Spleen (tissue), 11 donors: Measurements from ENCODE around the gene YTHDF1. TPM values are rescaled to one million over a fixed set of nuclear protein-coding genes. Genes with fewer than 3 reads are reported as not detected.

ENCODE experiments used
- DNase-seq: peaks from one replicate; pipeline ENCODE4 v3.0.0-alpha.2; 2020
- H3K27ac ChIP-seq, 8 donors: fragments of 200-600 bp; sonication (generic) in 7 of 8; 1 replicate in 4 of 8; 2 replicates in 4 of 8; pipeline versions ENCODE4 v1.5.0 to v1.8.0; 2016 to 2021; ENCODE audit warnings: inconsistent platforms in 4 of 8, mild to moderate bottlenecking in 4 of 8, moderate library complexity in 1 of 8
- H3K27me3 ChIP-seq, 7 donors: fragments of 200-600 bp; sonication (generic) in 6 of 7; replicated peaks in 1 of 7; 1 replicate in 4 of 7; 2 replicates in 3 of 7; pipeline versions ENCODE4 v1.5.0 to v1.8.0; 2016 to 2021; ENCODE audit warnings: inconsistent platforms in 3 of 7, mild to moderate bottlenecking in 1 of 7
- H3K36me3 ChIP-seq, 6 donors: fragments of 200-600 bp; sonication (generic) in 5 of 6; 1 replicate in 4 of 6; 2 replicates in 2 of 6; pipeline versions ENCODE4 v1.5.0 to v1.8.0; 2016 to 2021; ENCODE audit warnings: inconsistent platforms in 2 of 6
- H3K4me1 ChIP-seq, 6 donors: fragments of 200-600 bp; sonication (generic) in 5 of 6; 1 replicate in 3 of 6; 2 replicates in 3 of 6; pipeline versions ENCODE4 v1.5.0 to v1.8.0; 2016 to 2021; ENCODE audit warnings: inconsistent platforms in 3 of 6
- H3K4me3 ChIP-seq, 8 donors: fragments of 200-600 bp; sonication (generic) in 7 of 8; 1 replicate in 4 of 8; 2 replicates in 4 of 8; pipeline versions ENCODE4 v1.5.0 to v1.8.0; 2016 to 2021; ENCODE audit warnings: inconsistent platforms in 4 of 8, mild to moderate bottlenecking in 4 of 8, moderate library complexity in 2 of 8
- H3K9me3 ChIP-seq, 8 donors: fragments of 200-600 bp; sonication (generic) in 7 of 8; 1 replicate in 4 of 8; 2 replicates in 4 of 8; pipeline versions ENCODE4 v1.5.0 to v1.8.0; 2016 to 2021; ENCODE audit warnings: inconsistent platforms in 4 of 8
- CTCF ChIP-seq, 11 experiments: fragments of 200-600 bp in 7 of 11; fragments of 450-650 bp in 4 of 11; sonication (generic) in 4 of 11; IDR thresholded peaks in 8 of 11; conservative IDR thresholded peaks in 3 of 11; 1 replicate in 7 of 11; 2 replicates in 4 of 11; pipeline versions ENCODE4 v1.4.0 to v1.8.0; 2016 to 2021; ENCODE audit warnings: antibody characterized with exemption in 11 of 11, inconsistent platforms in 4 of 11, mild to moderate bottlenecking in 1 of 11
- POLR2A ChIP-seq, 3 donors: fragments of 450-650 bp; IDR thresholded peaks; one replicate each; pipeline ENCODE4 v1.5.1; 2017; ENCODE audit warnings: antibody characterized with exemption in 3 of 3, mild to moderate bottlenecking in 1 of 3
- POLR2AphosphoS5 ChIP-seq, 3 donors: sonication (generic); formaldehyde crosslinking; IDR thresholded peaks; one replicate each; pipeline ENCODE4 v1.5.1; 2017; ENCODE audit warnings: antibody characterized with exemption in 3 of 3
- WGBS, 5 donors: extraction: QIAGEN DNeasy Blood & Tissue Kit in 3 of 5; methylation state at CpG; one replicate each; pipeline versions ENCODE4 v1.1.5 to v1.1.7; 2013 to 2018; 5-methylcytosine and 5-hydroxymethylcytosine counted together
- intact Hi-C: fragments of 100-400 bp; cut with DNase I; formaldehyde crosslinking; loops from one replicate; pipeline ENCODE4 v1.15.0; 2023; ENCODE audit warnings: low total_unique reads
- polyA plus RNA-seq, 3 donors: library from polyadenylated mRNA; stranded (reverse); fragments of 200-250 nt; gene quantifications; one replicate each; pipeline ENCODE4 v1.2.1, GENCODE V29; 2013
- total RNA-seq, 7 donors: library from RNA; depleted of rRNA in 3 of 7; stranded (reverse); fragments of >200 nt in 3 of 7; fragmentation: NEBNext Ultra II Directional in 4 of 7; extraction: Animal tissue kit (Norgen Biotek cat#: 25700) in 4 of 7; gene quantifications; one replicate each; pipeline versions ENCODE4 v1.1.0 to v1.2.1, GENCODE V29; 2016 to 2021
- donor health status: healthy with polysubstance abuse.
- donor health status: DM: no; HTN: no; CAD: no; lungs with moderate emphysema.
- donor health status: DM: no; HTN: no; CAD: no.
- donor health status: Bipolar disorder and iron deficiency.
- donor health status: healthy.
- donor health status: DM: no; HTN: no; CAD: no.
- donor health status: DM: yes; HTN: yes; CAD: no.

YTHDF1 gene
- total and polyA plus RNA-seq, 10 donors = 18.8 to 41.6 (median 33.0) TPM

- Histone ChIP-seq H3K4me3 (no peak overlapping the region), H3K4me1 (peaks cover 0 to 3% (median 0%) of the 10 kb centered on the region in 6 donors), H3K36me3 (no peaks in the 10 kb centered on the region), H3K27ac (no peak overlapping the region), H3K9me3 (no peaks in the 10 kb centered on the region), H3K27me3 (peaks cover 0 to 93% (median 31%) of the 10 kb centered on the region in 7 donors)
- TF ChIP-seq POLR2AphosphoS5 (IDR thresholded peaks at IDR 0.05) = no peak
- no peak for TF ChIP-seq CTCF (IDR thresholded peaks at IDR 0.05 in 8 of 11, conservative IDR thresholded peaks at IDR 0.05 in 3 of 11)
- intact Hi-C loops = no loop called here
- WGBS, 5 donors = 11 to 20% (median 13%) methylated on average over 30 of the region's 30 CpGs
- DNase-seq = no peak
Observed at GRCh38 chr20:63261795-63262528, 46.0 kb upstream of the YTHDF1 start.

- DNase-seq = no peak
Observed at GRCh38 chr20:63261060-63261794, 45.3 kb upstream of the YTHDF1 start.

GRCh38 chr20:63260521-63260920 lies 44.6 kb upstream of the YTHDF1 start:
- H3K4me1 ChIP-seq = peaks cover 0 to 3% (median 0%) of the 10 kb centered on the region in 6 donors
- WGBS, 5 donors = 77 to 92% (median 85%) methylated on average over 7 to 15 of the region's 15 CpGs

More at GRCh38 chr20:63261060-63261794, 45.3 kb upstream of the YTHDF1 start:
- Histone ChIP-seq H3K27me3 (peaks cover 0 to 95% (median 31%) of the 10 kb centered on the region in 7 donors), H3K36me3 (no peaks in the 10 kb centered on the region), H3K27ac (no peak overlapping the region), H3K4me3 (no peak overlapping the region), H3K4me1 (peaks cover 0 to 3% (median 0%) of the 10 kb centered on the region in 6 donors), H3K9me3 (no peaks in the 10 kb centered on the region)
- intact Hi-C loops = no loop called here
- TF ChIP-seq CTCF (IDR thresholded peaks at IDR 0.05 in 8 of 11, conservative IDR thresholded peaks at IDR 0.05 in 3 of 11) (no peak), POLR2A (IDR thresholded peaks at IDR 0.05) (no peak), POLR2AphosphoS5 (IDR thresholded peaks at IDR 0.05) (no peak)
- 58 to 71% (median 65%) methylated on average over 25 of the region's 25 CpGs for WGBS, 5 donors

More at GRCh38 chr20:63260521-63260920, 44.6 kb upstream of the YTHDF1 start:
- Histone ChIP-seq H3K36me3 (no peaks in the 10 kb centered on the region), H3K27ac (no peak overlapping the region), H3K9me3 (no peaks in the 10 kb centered on the region), H3K4me3 (no peak overlapping the region), H3K27me3 (peaks cover 0 to 95% (median 31%) of the 10 kb centered on the region in 7 donors)
- DNase-seq = no peak
- TF ChIP-seq POLR2AphosphoS5 (IDR thresholded peaks at IDR 0.05) (no peak), CTCF (IDR thresholded peaks at IDR 0.05 in 8 of 11, conservative IDR thresholded peaks at IDR 0.05 in 3 of 11) (no peak), POLR2A (IDR thresholded peaks at IDR 0.05) (no peak)
- intact Hi-C loops = no loop called here
